Hindlimb muscle (tissue), 1 donor: ENCODE results near the gene SRP14. TPM values are rescaled to one million over a fixed set of nuclear protein-coding genes. Genes with fewer than 3 reads are reported as not detected.
"Not testable (repeated sequence)": the region's sequence is repeated elsewhere in the genome, so short reads cannot be mapped to it uniquely, and the experiment has no call there.

Experiments
- DNase-seq: peaks from one replicate; pipeline ENCODE4 v3.0.0-alpha.2; 2013
- polyA plus RNA-seq: library from polyadenylated mRNA; unstranded; fragments of 120-200 nt; gene quantifications from one replicate; pipeline ENCODE4 v1.2.1, GENCODE V29; 2013; ENCODE audit not compliant: insufficient read length

Gene SRP14, protein sequence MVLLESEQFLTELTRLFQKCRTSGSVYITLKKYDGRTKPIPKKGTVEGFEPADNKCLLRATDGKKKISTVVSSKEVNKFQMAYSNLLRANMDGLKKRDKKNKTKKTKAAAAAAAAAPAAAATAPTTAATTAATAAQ
- 306 TPM for polyA plus RNA-seq

DNA sequence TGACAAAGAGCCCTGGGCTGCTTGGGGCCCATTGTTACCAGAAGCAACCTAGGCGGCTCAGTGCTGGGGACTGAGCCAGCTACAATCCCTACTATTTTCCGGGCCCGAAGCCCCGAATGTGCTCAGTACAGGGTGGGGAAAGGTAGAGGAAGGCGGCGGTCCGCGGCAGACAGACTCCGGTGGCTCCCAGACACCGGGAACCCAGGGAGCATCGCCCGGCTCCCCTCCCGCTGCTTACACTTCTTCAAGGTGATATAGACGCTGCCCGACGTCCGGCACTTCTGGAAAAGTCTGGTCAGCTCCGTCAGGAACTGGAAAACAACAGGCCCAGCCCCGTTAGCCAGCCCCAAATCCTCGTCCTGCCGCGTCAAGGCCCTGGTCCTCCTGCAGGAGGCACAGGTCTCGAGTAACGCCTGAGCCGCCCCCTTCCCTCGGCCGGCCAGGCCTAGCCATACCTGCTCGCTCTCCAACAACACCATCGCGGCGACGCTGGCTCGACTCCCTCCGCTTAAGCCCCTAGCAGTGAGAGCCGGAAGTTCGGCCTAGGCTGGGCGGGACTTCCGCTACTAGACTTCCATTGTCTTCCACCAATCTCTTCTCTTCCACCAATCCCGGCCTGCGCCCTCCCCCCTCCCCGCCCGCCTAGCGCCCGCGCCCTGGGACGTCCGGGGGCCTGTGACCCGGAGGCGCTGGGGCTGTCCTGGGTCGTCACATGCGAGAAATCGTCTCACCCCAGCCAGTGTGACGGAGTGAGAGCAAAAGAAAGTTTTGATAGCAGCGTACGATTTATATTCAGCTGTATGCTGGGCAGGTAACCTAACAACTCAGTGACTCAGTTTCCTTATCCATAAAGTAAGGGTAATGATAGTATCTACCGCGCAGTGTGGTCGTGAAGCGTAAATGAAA lies at the start of gene SRP14:
SRP14 (minus strand) TSS at position 544 of the 906 bp plus-strand sequence; CDS start at position 479, 65 bp downstream.
- DNase-seq = peak; percentile 96

DNA sequence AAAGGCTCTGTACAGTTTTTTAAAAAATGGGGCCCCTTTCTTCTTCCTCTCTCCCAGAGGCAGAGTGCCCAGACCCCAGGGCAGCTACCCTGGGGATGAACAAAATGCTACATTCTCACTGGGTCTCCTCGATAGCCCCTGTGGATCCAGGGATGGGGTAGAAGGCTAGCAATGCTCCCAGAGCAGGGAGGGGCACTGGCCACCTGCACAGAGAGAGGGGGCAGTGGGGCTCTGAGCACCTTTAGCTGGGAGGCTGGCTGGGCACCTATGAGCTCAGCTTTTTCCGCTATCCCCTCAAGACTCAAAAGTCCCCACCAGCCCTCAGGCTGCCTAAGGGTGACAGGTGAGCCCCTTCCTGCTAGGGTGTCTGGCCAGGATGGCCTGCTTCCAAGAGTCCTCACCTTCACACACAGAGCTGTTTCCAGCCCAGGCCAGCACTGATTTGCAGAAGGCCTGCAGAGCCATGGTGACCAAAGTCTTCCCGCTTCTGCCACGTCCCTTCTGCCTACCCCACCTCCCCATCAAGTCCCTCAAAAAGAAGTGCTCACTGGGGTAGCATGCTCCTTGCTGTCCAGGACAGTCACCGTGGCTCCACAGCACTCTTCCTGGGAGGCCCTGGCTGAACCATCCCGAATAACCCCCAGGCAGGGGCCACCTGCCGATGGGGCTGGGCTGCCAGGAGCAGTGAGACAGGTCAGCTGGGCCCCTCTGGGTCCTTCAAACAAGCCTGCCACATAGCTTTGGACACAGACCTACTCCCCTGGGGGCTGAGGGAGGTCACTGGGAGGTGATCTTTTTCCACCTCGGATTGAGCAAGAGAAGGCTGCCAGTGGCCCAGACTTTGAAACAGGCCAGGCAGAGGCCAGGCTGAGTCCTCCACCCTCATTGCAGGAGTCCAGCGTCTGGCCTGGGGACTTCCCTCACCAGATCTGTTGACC lies 49.3 kb upstream of the SRP14 start:
- DNase-seq = no peak

DNA sequence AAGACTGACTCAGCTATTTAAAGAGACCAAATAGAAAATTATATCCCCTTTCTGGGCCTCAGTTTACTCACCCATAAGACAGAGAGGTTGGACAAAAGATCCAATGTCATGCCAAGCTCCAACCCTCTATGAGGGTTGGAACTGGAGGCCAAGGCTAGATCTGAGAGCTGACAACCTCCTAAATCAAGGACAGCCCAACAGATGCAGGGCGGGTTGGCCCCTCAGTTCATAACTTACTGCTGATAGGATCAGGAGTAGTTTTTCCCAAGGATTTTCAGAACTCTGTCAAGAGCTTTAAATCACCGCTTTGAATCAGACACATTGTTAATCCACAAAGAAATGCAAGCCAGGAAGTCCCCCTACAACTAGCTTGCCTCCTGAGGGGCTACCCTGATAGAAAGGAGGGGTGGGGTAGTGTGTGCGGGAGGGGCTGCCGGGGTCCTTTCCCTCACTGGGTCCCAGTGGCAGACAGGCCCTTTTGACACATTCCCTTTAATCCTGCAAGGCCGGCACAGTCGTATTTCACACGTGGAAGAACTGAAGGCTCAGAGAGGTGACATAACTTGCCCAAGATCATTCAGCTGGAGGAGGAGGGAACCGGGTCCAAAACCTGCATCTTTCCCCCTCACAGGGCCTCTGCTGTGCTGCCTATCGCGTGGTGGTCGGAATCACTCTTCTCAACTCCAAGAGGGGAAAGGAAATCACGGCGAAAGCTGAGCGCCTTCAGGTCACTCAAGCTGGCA lies 48.3 kb upstream of the SRP14 start:
- no peak for DNase-seq

DNA sequence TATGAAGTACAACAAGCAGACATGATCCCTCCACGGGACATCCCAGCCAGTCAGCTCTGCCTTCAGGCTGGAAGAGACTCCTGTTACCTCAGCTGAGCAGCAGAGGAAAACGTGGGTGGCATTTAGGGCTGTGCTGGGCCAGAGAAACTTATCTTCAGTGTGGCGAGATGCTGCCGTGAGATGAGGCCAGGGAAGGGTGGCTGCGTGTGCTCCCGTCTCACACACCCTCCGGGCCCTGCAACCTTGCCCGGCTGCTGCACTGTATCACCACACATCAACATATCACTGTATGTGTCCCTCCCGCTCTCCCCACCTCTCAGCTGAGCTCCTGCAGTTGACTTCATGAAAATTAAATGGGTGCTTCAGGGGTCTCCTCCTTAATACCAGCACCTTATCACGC lies 46.3 kb upstream of the SRP14 start:
- no peak for DNase-seq

DNA sequence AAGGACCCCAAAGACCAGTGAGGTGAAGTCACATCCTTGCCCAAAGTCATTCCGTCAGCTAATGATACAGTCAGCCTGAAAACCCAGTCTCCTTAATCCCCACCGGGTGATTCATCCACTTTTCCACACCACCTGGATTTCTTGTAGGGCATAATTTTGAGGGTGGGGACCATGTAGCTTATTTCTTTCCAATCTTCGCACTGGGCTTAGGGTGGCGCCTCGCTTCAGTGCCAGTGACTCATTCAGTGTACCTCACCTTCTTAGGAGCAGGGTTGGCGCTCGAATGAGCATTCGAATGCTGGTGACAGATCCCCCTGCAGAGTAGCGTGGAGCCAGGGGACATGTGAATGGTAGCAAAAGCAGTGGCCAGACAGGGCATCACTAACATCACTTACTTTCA lies 45.7 kb upstream of the SRP14 start:
- DNase-seq = no peak

DNA sequence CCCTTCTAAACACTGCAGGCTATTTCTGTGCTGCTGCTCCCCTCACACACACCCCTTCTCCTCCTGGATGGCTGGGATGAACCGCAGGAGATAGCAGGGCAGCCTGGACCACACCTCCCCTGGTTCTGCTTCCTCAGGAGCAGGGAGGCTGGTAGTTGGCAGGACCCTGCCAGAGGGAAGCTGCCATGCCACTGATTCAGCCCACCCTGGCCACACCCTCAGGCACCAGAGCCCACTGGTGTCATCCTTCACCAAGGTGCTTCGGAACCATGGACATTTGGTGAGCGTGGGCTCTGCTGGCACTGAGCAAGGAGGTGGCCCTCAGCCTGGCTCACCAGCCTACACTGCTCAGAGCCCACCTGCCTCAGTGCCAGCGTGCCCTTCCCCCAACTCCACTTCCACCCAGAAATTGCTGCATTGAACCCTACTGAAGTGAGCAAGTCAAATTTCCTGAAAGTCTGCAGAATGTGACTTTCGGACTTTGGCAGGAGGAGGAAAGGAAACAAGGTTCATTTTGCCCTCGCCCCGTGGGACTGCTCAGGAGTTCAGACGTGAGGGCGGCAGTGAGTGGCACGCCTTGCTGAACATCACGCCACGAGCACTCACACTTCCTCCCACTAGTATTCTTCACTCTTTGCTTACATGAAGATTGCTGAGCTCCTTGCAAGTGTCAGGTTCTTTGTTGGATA lies 43.4 kb upstream of the SRP14 start:
- no peak for DNase-seq

DNA sequence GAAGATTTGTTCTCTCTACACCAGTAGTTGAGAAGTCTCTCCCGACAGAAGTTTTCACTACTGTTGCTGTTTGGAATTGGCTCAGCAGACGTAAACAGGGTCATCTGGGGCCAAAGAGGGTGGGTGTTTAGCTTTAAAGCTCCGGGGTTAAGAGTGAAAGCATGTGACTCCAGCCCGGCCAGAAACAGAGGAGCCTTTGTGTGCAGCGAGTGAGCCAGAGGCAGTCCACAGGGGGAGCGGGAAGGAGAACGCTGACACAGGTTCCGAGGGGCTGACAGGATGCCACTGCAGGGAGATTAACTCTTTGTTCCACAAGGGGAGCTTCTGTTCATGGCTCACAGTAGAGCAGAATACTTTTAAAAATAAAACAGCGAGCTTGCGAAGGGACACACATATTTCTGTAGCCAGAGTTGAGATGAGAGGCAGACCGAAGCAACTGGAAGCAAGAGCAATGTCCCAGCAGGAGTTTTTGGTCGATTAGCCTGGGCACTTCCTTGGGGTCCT lies 42.8 kb upstream of the SRP14 start:
- peak; percentile 78 for DNase-seq

DNA sequence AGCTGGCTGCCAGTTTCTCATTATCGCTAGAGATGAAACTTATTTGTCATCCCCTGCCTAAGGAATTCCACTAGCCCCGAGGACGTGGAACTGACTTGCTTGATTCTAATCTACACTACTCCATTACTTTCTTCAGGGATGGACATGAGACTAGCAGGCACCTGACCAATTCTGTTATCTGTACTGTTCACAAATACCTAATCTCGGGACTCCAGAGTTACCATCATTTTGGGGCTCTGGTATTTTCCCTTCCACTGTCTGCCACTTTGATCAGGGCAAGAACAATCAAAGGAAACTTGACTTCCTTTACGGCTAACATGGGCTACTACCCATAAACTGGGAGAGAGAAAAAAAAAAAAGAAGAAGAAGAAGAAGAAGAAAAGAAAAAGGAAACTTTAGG lies 41.9 kb upstream of the SRP14 start:
- DNase-seq = no peak

DNA sequence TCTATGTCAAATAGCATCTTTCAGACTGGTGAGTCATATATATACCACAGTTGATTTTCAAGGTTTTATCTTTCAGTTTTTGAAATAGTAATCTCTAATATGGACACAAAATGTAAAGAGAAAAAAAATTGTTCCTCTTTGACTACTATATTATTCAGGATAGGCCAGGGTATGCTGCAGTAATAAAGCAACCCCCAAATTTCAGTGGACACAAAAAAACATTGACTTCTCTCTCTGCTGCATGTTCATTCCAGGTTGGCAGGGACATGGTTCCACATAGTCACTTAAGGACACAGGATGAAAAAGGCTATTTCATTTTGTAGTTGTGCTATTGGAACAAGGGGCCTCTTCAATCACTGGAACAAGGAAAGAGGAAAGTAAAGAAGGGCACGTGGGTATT lies 41.1 kb upstream of the SRP14 start:
- no peak for DNase-seq

DNA sequence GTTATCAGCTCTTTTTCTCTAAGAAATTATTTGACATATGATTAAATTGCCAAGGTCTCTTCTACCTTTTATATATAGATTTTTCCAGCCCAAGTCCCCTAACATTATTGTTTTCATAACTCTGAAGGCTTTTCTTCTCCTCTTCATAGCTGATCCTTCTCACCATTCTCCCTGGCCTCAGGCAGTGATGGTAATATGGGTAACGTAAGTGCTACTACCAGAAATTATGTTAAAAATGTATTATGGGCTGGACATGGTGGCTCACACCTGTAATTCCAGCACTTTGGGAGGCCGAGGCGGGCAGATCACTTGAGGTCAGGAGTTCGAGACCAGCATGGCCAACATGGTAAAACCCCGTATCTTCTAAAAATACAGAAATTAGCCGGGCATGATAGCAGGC lies 40.5 kb upstream of the SRP14 start:
- no peak for DNase-seq

DNA sequence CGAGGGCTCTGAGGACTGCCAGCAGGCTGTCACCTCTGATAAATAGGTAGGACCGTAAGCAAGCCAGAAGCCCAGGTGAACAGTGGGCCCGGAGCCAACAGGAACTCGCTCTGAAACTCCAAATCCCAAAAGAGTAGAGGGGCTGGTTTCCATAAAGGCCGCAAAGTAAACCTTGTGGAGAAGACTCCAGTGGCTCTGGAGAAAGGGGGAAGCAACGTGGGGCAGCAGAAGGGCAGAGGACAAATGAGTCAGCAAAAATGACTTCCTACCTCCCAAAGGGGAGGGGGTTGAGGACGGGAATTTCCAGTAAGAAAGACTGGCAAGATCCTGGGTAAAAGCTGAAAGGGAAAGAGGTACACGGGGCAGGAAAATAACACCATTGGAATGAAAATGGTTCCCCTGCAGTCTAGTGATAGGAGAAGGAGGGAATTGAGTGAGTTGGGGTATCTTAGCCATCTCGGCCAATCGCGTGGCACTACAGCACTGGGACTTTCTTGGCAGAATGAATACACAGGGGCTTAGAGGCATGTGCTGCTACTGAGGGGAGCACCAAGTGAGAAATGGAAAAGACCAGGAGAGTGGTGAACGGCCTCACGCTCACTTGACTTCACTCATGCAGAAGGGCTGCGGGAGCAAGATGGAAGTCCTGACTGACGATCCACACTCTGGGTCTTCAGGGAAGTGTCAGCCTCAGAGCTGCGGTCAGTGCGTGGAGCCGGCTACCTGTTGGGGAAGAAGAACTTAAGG lies 36.5 kb upstream of the SRP14 start:
- DNase-seq = no peak

DNA sequence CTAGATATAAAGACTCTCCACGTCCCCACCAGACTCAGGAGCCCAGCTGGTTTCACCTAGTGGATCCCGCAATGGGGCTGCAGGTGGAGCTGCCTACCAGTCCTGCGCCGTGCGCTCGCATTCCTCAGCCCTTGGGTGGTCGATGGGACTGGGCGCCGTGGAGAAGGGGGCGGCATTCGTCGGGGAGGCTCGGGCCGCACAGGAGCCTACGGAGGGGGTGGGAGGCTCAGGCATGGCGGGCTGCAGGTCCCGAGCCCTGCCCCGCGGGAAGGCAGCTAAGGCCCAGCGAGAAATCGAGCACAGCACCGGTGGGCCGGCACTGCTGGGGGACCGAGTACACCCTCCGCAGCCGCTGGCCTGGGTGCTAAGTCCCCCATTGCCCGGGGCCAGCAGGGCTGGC lies 35.7 kb upstream of the SRP14 start:
- DNase-seq = not testable (repeated sequence)

DNA sequence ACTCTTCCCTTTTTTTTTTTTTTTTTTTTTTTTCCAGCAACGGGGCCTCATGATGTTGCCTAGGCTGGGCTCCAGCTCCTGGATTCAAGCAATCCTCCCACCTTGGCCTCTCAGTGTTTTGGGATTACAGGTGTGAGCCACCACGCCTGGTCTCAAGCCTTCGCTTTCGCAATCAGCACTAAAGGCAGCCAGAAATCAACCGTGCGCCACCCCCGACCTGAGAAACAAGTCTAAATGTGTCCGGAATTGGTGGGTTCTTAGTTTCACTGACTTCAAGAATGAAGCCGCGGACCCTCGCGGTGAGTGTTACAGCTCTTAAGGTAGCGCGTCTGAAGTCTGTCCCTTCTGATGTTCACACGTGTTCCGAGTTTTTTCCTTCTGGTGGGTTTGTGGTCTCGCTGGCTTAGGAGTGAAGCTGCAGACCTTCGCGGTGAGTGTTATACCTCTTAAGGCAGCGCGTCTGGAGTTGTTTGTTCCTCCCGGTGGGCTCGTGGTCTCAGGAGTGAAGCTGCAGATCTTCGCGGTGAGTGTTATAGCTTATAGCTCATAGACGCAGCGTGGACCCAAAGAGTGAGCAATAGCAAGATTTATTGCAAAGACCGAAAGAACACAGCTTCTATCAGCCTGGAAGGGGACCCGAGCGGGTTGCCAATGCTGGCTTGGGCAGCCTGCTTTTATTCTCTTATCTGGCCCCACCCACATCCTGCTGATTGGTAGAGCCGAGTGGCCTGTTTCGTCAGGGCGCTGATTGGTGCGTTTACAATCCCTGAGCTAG lies 34.9 kb upstream of the SRP14 start:
- not testable (repeated sequence) for DNase-seq

DNA sequence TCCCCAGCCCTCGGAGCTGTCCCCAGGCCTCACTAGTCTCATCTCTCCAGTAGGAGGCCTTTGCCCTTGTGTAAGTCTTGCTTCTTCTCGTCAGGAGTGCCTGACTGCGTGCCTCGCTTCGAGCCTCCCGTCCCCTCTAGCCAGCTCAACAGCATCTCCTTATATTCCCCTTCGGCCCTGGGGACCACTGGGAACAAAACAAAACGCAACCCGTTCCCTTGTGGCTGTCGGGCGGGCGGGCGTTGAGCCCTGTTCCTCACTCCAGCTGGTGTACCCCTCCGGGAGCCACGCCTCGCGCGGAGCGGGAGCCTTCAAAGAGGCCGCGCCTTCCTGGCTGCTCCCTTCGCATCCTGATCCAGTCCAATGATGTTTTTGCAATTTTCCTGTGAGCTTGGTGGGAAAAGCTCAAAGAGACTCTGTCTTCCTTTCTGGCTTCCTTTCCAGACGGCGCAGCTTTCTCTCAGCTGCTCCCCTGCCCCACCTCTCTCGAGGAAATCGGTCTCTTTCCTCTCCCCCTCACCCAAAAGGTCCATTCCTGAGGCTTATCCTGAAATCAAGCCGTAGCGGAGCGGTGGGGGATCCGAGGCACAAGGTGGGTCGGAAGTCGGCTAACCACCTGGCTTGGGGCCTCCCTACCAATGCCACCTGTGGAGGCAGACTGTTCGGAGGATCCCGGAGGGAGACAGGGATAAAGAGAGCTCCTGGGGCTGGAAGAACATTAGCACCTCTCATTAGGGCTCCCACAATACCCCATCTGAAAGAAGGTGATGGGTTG lies 33.4 kb upstream of the SRP14 start:
- no peak for DNase-seq

DNA sequence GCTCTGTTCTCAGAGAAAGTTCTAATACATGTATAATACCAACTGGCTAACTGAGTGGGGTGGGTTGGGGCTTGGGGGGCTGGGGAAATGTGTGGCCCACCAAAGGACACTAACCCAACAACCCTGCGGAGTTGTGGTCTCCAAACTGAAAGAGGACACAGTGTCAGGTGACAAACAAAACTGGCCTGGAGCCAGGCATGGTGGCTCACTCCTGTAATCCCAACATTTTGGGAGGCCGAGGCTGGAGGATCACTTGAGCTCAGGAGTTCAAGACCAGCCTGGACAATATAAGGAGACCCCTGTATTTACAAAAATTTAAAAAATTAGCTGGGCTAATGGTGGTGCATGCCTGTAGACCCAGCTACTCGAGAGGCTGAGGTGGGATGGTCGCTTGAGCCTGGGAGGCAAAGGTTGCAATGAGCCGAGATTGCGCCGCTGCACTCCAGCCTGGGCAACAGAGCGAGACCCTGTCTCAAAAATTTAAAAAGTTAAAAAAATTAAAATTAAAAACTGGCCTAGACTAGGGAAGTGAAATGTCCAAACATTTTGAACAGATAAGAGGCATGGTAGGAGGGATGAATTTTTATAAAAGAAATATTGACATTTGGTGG lies 31.7 kb upstream of the SRP14 start:
- no peak for DNase-seq

DNA sequence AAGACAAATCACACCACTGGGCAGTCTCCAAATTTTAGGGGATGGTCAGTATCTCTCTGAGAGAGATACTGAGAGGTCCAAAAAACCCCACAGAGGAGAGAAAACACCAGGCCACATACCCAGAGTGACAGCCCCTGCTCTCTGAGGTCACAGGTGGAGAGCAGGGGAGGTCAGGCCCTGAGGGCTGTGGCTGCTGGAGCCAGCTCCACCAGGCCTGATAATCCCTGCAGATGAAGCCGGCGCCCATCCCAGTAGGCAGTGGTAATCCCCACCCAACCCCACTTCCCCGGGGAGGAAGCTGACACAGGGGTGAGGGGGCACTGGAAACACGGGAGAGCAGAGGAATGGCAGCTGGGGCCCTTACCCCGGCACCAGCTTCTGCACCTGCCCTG lies 31.2 kb upstream of the SRP14 start:
- DNase-seq = no peak

DNA sequence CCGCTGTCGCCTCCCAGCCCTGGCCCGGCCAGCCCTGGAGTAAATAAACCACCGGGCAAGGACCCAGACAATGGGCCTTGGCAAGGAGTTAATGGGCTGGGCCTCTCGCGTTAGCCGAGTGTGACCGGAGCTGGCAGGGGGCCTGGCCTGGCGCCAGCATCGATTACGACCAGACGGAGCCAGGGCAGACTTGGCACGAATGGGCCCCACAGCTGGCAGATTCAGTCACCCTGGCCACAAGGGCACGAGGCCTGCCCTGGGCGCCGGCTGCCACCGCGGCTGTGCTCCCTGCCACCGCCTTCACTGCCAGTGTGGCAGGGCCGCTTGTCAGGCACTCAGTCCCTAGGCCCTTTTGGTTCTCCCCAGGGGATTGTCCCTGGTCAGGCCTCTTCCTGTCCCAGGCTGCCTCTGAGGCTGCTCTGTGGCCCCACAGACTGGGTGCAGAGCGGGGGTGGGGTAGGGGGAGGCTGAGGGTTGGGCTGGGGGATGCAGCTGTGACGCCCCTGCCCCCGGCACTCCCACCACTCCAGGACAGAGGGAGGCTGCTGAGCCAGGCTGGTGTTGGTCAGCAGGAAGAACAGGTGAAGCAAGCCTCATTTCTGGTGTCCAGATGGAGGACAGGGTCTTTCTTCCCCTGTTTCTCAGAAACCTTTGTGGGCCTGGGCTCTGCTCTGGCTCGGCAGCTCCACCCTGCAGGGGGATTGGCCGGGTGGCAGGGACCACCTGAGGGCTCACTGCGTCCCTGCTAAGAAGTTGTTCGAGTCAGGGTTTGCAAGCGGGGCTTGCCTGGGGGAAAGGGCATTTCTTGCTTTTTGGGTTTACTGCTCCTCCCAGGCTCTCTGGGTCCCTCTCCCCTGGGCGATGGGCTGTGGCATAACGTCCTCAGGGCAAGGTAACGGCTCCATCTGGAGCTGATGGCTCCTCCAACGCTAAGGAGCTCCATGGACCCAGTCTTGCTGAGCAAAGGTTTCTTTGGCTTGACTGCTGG lies 30.5 kb upstream of the SRP14 start:
- DNase-seq = peak; percentile 64
